Suppressor macrophage (primary cell): ENCODE data around the gene SLC6A5.

Experiments used
- DNase-seq, 4 experiments: peaks; one replicate each; pipeline ENCODE4 v3.0.0-alpha.2; 2020 to 2022

SLC6A5 gene

DNA sequence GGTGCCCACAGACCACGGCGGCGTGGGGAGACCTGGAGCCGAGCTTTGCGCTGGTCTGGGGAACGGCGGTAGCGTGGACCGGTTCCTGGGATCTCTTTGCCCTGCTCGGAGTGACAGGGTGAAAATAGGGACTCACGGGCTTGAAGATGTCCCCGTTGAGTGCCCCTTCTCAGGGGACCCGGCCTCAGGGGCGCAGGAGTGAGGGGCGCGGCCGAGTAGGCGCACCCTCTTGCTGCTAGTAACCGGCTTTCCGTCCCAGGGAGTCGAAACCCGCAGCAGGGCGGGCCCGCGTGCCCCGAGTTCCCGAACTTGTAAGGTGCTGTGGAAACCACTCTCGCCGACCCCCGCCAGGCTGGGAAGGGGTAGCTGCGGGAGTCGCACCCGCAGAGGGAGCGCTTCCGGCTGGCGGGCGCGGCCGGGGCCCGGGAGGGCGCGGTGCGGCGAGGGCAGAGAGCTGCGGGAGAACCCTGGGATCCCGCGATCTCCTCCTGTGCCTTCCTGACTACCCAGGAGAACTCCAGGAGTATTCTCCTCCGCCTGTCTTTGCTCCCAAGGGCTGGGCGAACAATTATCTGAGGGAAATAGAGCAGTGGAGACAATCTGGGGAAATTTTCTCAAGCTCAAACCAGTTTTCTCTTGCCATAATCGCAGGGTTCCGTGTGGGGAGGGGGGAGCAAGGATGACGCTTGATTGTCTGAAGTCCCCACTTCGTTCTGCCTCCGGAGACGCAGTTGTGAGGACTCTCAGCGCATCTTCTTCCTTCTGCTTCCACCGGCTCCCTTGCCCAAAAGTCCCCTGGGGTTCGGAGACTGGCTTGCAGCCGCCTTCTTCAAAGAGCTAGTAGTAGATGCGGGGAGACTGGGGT lies 70.6 kb downstream of the SLC6A5 start:
- DNase-seq, result no peak

DNA sequence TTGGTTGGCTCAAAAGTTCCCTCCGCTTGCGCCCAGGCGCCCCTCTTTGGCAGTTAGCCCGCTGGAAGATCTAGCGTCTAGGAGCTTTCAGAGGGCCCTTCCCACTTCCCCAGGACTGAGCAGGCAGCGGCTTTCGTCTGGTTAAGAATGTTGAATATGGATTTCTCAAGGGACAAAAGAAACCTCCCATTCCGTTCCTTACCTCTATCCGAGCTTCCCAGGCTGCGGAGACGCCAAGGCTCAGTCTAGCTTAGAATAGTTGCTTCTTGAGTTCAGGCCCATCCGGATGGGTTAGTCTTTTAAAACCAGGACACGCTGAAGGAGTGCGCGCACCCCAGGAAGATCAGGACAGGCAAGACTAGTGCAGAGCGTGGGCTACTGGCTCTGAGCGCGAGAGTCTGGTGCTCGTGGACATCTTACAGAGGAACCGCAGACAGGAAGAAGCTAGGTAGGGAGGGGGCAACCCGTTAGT lies 71.6 kb downstream of the SLC6A5 start:
- DNase-seq, result no peak

DNA sequence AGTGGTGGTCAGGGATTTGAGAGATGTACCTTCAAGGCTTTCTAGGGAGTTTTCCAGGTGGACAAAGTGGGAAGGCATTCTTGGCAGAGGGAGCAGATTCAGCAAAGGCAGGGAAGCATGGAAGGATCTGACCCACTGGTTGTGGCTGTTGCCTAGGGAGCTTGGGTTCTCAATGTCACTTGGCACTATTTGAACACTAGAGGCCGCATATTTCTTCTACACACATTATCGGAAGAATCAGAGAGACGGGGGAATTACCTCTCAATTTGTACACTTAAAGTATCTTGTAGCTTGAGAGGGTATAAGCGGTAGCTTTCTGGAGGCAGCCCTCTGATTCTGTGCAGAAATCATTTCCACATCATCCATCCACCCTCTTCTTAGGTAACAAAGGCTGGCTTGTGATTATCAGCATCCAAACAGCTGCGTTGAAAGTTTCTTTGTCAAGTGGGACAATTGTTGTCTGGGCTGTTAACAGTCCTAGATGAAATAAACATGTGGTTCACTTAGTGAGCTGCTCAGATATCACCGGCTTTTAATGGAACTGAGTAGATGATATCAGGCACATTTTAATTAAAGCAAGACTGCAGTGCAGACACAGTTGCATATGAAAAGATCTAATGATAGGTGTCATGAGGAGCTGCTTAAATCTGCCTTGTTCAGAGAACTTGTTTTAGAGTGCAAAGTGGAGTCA lies 72.6 kb downstream of the SLC6A5 start:
- DNase-seq, result peak in 1 of 4 experiments; percentile 4

DNA sequence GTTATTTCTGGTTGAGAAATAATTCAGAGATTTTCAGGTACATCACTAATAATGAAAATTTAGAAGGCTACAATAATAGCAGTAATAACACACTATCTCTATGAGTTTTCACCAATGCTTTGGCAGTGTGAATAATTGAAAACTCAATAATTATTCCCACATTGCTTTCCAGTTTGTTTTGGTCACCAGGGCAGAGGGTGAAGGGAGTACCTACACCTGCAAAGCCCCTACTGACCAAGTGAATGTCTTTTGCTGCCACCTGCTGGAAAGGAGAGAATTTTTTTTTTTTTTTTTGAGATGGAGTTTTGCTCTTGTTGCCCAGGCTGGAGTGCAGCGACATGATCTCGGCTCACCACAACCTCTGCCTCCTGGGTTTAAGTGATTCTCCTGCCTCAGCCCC lies 73.2 kb downstream of the SLC6A5 start:
- DNase-seq, result no peak

DNA sequence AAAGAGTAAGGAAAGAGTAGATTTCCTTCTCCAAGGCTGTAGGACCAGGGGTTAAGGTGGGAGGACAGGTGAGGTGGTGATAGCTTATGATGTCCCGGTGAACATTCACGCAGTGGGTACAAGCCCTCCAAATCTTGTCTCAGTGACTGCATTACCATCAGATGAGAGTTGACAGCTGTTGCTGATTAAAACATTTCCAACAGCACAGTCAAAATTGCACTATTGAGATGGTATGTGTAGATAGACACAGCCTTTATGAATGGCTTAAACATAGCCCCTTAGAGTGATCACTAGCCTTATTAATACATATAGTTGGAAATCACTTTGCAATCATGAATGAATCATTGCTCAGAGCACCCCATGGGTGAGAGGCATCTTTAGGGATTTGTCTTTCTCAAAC lies 77.2 kb downstream of the SLC6A5 start:
- no peak for DNase-seq

DNA sequence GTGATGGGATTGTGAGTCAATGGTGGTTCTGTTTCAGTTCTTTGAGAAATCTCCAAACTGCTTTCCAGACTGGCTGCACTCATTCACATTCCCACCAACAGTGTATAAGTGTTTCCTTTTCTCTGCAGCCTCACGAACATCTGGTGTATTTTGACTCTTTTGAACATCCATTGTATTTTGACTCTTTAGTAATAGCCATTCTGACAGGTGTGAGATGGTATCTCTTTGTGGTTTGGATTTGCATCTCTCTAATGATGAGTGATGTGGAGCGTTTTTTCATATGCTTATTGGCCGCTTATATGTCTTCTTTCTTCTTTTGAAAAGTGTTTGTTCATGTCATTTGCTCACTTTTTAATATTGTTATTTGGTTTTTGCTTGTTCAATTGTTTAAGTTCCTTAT lies 89.4 kb downstream of the SLC6A5 start:
- no peak for DNase-seq

DNA sequence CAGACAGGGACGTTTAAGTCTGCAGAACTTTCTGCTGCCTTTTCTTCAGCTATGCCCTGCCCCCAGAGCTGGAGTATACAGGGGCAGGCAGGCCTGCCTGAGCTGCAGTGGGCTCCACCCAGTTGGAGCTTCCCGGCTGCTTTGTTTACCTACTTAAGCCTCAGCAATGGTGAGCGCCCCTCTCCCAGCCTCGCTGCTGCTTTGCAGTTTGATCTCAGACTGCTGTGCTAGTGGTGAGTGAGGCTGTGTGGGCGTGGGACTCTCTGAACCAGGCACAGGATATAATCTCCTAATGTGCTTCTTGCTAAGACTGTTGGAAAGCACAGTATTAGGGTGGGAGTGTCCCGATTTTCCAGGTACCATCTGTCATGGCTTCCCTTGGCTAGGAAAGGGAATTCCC lies 108.5 kb downstream of the SLC6A5 start:
- no peak for DNase-seq
